ENCODE data around the gene CDH23. TPM values are rescaled to one million over a fixed set of nuclear protein-coding genes. Genes with fewer than 3 reads are reported as not detected.

CDH23 gene
- total and polyA plus RNA-seq, 2 donors = 3.6 to 9.9 TPM

DNA sequence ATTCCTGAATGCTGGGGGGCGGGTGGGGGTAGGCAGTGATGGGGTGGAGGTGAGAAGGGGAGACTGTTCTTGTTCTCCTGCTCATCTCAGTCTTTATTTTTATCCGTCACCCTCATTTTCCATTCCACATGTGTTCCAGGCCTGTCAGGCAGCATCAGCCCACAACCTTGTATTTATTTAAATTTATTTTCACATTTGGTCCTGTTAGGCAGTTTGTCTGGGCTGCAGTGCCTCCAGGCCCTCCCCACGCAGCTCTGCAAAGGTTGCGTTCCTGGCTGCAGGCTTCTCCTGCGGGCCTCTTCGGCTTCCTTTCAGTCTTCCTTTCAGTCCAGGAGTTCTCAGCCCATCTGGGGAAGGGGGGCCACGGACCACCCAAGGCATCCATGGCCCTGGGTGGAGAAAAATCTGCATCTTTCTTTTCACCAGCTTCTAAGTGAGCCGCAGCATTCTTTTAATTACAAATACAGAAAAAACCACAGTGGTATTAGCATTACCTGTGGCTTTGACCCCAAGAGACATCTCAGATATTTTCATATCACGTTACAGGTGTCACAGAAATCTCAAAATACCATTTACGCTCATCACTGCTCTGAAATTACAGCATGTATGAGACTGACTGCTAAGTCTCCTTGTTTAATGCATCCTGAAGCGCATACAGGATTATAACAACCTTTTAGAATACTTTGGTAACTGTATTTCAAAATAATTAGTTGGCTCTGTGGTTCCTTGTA lies 228.9 kb downstream of the CDH23 start:
- Histone ChIP-seq H3K4me1 (ENCODE audit: insufficient read depth) (no peaks in the 10 kb centered on the region), H3K27ac (ENCODE audit: low read depth) (no peak overlapping the region), H3K36me3 (ENCODE audit: insufficient read depth) (no peaks in the 10 kb centered on the region), H3K4me3 (ENCODE audit: low read depth, low read length) (no peak overlapping the region)
- DNase-seq (ENCODE audit: extremely low spot score) = no peak
- WGBS = 87% methylated on average over 11 of the region's 11 CpGs

DNA sequence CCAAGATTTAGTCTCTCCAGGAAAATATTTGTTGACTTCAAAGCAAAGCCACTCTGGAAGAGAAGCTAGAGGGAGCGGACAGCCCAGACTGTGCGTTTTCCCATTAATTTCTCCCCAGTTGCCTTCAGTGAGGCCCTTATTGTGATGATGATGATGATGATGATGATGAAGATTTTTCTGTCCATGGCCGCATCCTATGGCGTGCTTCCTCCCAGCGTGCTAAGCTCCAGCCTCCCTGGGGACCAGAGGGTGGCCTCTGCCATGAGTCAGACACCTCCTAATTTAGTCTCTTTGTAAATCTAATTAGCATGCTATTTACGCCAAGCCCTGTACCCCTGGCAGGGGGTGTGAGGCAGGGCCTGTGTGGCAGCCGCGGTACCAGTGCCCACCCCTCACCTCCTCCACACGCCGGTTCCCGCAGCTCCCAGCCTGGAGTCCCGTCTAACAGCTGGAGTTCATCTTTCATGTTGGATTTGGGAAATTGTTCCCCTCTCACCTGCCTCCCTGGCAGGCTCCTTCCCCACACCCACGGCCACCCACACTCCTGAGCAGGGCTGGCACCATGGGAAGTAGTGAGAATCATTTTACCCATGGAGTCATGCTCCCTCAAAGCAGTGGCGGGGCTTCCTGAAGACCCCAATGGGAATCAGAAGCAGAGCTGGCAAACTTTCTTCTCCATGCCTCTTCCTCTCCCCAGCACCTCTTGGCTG lies 230.7 kb downstream of the CDH23 start:
- WGBS = 74% methylated on average over 14 of the region's 14 CpGs
- no peak for DNase-seq (ENCODE audit: extremely low spot score)
- Histone ChIP-seq H3K27ac (ENCODE audit: low read depth) (no peak overlapping the region), H3K4me3 (ENCODE audit: low read depth, low read length) (no peak overlapping the region), H3K4me1 (ENCODE audit: insufficient read depth) (no peaks in the 10 kb centered on the region), H3K36me3 (ENCODE audit: insufficient read depth) (no peaks in the 10 kb centered on the region)

GRCh38 chr10:71627956-71628355 lies 231.2 kb downstream of the CDH23 start:
- Histone ChIP-seq H3K4me1 (ENCODE audit: insufficient read depth) (no peaks in the 10 kb centered on the region), H3K27ac (ENCODE audit: low read depth) (no peak overlapping the region), H3K36me3 (ENCODE audit: insufficient read depth) (no peaks in the 10 kb centered on the region), H3K4me3 (ENCODE audit: low read depth, low read length) (no peak overlapping the region)
- WGBS = 79% methylated on average over 7 of the region's 7 CpGs
- no peak for DNase-seq (ENCODE audit: extremely low spot score)

GRCh38 chr10:71629131-71629530 lies 232.4 kb downstream of the CDH23 start:
- Histone ChIP-seq H3K4me1 (ENCODE audit: insufficient read depth) (no peaks in the 10 kb centered on the region), H3K4me3 (ENCODE audit: low read depth, low read length) (no peak overlapping the region), H3K36me3 (ENCODE audit: insufficient read depth) (no peaks in the 10 kb centered on the region), H3K27ac (ENCODE audit: low read depth) (no peak overlapping the region)
- no peak for DNase-seq (ENCODE audit: extremely low spot score)
- WGBS = 74% methylated on average over 4 of the region's 4 CpGs

DNA sequence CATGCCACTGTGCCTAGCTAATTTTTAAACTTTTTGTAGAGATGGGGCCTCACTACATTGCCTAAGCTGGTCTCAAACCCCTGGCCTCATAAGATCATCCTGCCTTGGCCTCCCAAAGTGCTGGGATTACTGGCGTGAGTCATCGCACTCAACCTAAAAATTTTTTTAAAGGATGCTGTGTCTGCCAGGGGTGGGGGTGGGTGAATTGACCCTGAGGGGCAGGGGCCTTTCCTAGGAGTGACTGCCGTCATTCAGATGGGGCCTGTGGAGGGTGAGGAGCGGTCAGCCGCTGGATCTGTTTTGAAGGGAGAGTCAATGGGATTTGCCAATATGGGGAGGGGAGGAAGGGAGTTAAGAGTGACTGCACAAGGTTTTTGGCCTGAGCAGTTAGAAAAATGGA lies 233.4 kb downstream of the CDH23 start:
- H3K27ac ChIP-seq (ENCODE audit: low read depth) = no peak overlapping the region

GRCh38 chr10:71631007-71631861 lies 234.5 kb downstream of the CDH23 start:
- DNase-seq (ENCODE audit: extremely low spot score) = no peak
- Histone ChIP-seq H3K27ac (ENCODE audit: low read depth) (no peak overlapping the region), H3K36me3 (ENCODE audit: insufficient read depth) (no peaks in the 10 kb centered on the region), H3K4me3 (ENCODE audit: low read depth, low read length) (no peak overlapping the region), H3K4me1 (ENCODE audit: insufficient read depth) (no peaks in the 10 kb centered on the region)
- WGBS = 88% methylated on average over 6 of the region's 6 CpGs

More for the DNA sequence above, 233.4 kb downstream of the CDH23 start:
- Histone ChIP-seq H3K36me3 (ENCODE audit: insufficient read depth) (no peaks in the 10 kb centered on the region), H3K4me3 (ENCODE audit: low read depth, low read length) (no peak overlapping the region), H3K4me1 (ENCODE audit: insufficient read depth) (no peaks in the 10 kb centered on the region)
- 93% methylated on average over 5 of the region's 5 CpGs for WGBS
- no peak for DNase-seq (ENCODE audit: extremely low spot score)

GRCh38 chr10:71632200-71632820 lies 235.6 kb downstream of the CDH23 start:
- DNase-seq (ENCODE audit: extremely low spot score) = no peak
- Histone ChIP-seq H3K27ac (ENCODE audit: low read depth) (no peak overlapping the region), H3K4me1 (ENCODE audit: insufficient read depth) (no peaks in the 10 kb centered on the region)

GRCh38 chr10:71632896-71633600 lies 236.3 kb downstream of the CDH23 start:
- DNase-seq (ENCODE audit: extremely low spot score) = no peak
- WGBS = 93% methylated on average over 10 of the region's 10 CpGs
- Histone ChIP-seq H3K4me3 (ENCODE audit: low read depth, low read length) (no peak overlapping the region), H3K36me3 (ENCODE audit: insufficient read depth) (no peaks in the 10 kb centered on the region), H3K27ac (ENCODE audit: low read depth) (no peak overlapping the region), H3K4me1 (ENCODE audit: insufficient read depth) (no peaks in the 10 kb centered on the region)

More at GRCh38 chr10:71632200-71632820, 235.6 kb downstream of the CDH23 start:
- no peaks in the 10 kb centered on the region for H3K36me3 ChIP-seq (ENCODE audit: insufficient read depth)
- no peak overlapping the region for H3K4me3 ChIP-seq (ENCODE audit: low read depth, low read length)
- 92% methylated on average over 6 of the region's 6 CpGs for WGBS

DNA sequence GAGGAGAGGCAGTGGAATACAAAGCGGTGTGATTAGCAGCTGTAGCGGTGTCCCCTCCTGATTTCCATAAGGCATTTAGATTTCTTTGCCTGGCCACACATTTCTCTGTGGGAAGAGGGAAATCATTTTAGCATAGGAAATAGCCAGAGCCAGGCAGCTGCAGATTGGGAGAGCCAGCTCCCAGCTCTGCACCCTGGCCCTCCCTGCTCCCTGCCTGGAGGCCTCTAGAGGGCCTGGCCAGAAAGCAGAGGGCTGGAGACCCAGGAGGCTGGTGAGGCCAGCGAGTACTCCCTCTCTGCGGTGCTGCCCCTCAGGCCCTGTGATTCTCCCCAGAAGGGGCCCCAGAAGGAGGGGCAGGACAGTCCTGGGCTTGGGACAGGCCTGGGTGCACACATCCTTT lies 237.2 kb downstream of the CDH23 start:
- H3K36me3 ChIP-seq (ENCODE audit: insufficient read depth) = no peaks in the 10 kb centered on the region
- H3K4me3 ChIP-seq (ENCODE audit: low read depth, low read length) = no peak overlapping the region
- no peak overlapping the region for H3K27ac ChIP-seq (ENCODE audit: low read depth)
- H3K4me1 ChIP-seq (ENCODE audit: insufficient read depth) = no peaks in the 10 kb centered on the region
- 91% methylated on average over 4 of the region's 4 CpGs for WGBS
- no peak for DNase-seq (ENCODE audit: extremely low spot score)

- no peak for DNase-seq (ENCODE audit: extremely low spot score)
- Histone ChIP-seq H3K4me3 (ENCODE audit: low read depth, low read length) (no peak overlapping the region), H3K36me3 (ENCODE audit: insufficient read depth) (no peaks in the 10 kb centered on the region), H3K27ac (ENCODE audit: low read depth) (no peak overlapping the region), H3K4me1 (ENCODE audit: insufficient read depth) (no peaks in the 10 kb centered on the region)
- WGBS = 67% methylated on average over 5 of the region's 5 CpGs
Measured at GRCh38 chr10:71634531-71635164, 237.9 kb downstream of the CDH23 start.

DNA sequence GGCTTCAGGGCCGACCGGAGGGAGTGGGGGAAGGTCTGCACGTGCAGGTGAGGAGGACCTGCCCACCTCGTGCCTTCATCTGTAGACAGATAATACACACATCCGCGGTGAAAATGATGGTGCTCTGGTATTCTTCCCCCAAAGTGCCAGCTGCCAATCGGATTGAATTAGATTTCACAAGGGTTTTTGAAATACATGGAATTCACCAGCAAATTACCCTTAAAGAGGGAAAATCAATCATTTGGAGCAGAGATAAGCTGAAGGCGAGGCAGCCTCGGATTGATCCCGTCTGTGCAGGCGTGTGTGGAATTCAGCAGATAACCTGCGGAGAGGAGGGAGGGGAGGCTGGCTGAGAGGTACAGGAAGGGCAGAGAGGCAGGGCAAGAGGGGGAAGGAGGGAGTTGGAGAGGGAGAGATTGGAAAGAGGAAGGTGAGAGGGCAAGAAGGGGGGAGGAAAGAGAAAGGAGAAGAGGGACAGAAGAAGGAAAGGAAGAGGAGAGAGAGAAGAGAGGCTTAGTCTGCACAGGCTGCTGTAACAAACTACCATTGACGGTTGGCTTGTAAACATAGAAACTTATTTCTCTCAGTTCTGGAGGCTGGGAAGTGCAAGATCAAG lies 238.6 kb downstream of the CDH23 start:
- Histone ChIP-seq H3K4me1 (ENCODE audit: insufficient read depth) (no peaks in the 10 kb centered on the region), H3K27ac (ENCODE audit: low read depth) (no peak overlapping the region), H3K36me3 (ENCODE audit: insufficient read depth) (no peaks in the 10 kb centered on the region), H3K4me3 (ENCODE audit: low read depth, low read length) (no peak overlapping the region)
- 70% methylated on average over 13 of the region's 13 CpGs for WGBS
- DNase-seq (ENCODE audit: extremely low spot score) = no peak

GRCh38 chr10:71635867-71636266 lies 239.1 kb downstream of the CDH23 start:
- WGBS = 98% methylated on average over 5 of the region's 5 CpGs
- no peak overlapping the region for H3K27ac ChIP-seq (ENCODE audit: low read depth)

More at GRCh38 chr10:71635867-71636266, 239.1 kb downstream of the CDH23 start:
- Histone ChIP-seq H3K4me3 (ENCODE audit: low read depth, low read length) (no peak overlapping the region), H3K4me1 (ENCODE audit: insufficient read depth) (no peaks in the 10 kb centered on the region), H3K36me3 (ENCODE audit: insufficient read depth) (no peaks in the 10 kb centered on the region)
- DNase-seq (ENCODE audit: extremely low spot score) = no peak

Measured in urinary bladder (tissue), 4 donors.